Endothelial cell of umbilical vein (primary cell): Measurements from ENCODE around the gene GAK. TPM values are rescaled to one million over a fixed set of nuclear protein-coding genes. Genes with fewer than 3 reads are reported as not detected.

Experiments used
- BruUV-seq: library from RNA; stranded (reverse); fragments of 400-500 nt; replicated peaks from 2 replicates; lab custom pipeline; 2021; lab: Mats Ljungman, UMichigan
- CTCF ChIA-PET: fragments of 300-600, 350-600 bp; sonication (Branson Sonifier 250); formaldehyde crosslinking; loops from one replicate; lab custom pipeline; 2021; ENCODE audit warnings: antibody characterized with exemption, inconsistent platforms; lab: Charles Lee
- POLR2A ChIA-PET: fragments of 300-600, 350-600 bp; sonication (Branson Sonifier 250); formaldehyde crosslinking; loops from one replicate; lab custom pipeline; 2021; ENCODE audit warnings: antibody characterized with exemption, inconsistent platforms; lab: Charles Lee
- DNase-seq: peaks from one replicate; pipeline ENCODE4 v3.0.0-alpha.2; 2011; ENCODE audit warnings: low read depth, low spot score
- FAIRE-seq: peaks from 2 replicates; lab custom pipeline; 2011; peaks lifted over from hg19 to GRCh38; lab: Jason Lieb, UNC
- H2AFZ ChIP-seq: 2 replicates; pipeline ENCODE4 v1.6.0; 2012; ENCODE audit warnings: low read depth, low read length, control low read depth, inconsistent platforms
- H3K27ac ChIP-seq: 2 replicates; pipeline ENCODE4 v1.5.1; 2011; ENCODE audit warnings: low read depth, mild to moderate bottlenecking, control low read depth, low read length, moderate library complexity; ENCODE audit not compliant: insufficient read depth
- H3K27me3 ChIP-seq, 2 experiments: 2 replicates each; pipeline versions ENCODE4 v1.6.0 to v1.6.1; 2011; ENCODE audit warnings: low read length in 2 of 2, mixed read lengths in 1 of 2; ENCODE audit not compliant: control insufficient read depth in 2 of 2, insufficient read depth in 2 of 2
- H3K36me3 ChIP-seq, 2 experiments: 2 replicates in 1 of 2; 3 replicates in 1 of 2; pipeline ENCODE4 v1.5.1; 2011; ENCODE audit warnings: low read length in 2 of 2, mild to moderate bottlenecking in 1 of 2, moderate library complexity in 1 of 2; ENCODE audit not compliant: control insufficient read depth in 2 of 2, insufficient read depth in 2 of 2; ENCODE audit errors: extremely low read depth in 1 of 2
- H3K4me1 ChIP-seq: 3 replicates; pipeline ENCODE4 v1.5.1; 2011; ENCODE audit warnings: mild to moderate bottlenecking, low read length; ENCODE audit not compliant: control insufficient read depth, insufficient read depth; ENCODE audit errors: extremely low read depth
- H3K4me2 ChIP-seq: 2 replicates; pipeline ENCODE4 v1.6.1; 2011; ENCODE audit warnings: low read length, control low read depth, mixed read lengths; ENCODE audit not compliant: insufficient read depth
- H3K4me3 ChIP-seq, 3 experiments: fragments of 200-600 bp in 1 of 3; sonication (generic), shearing (Covaris generic) in 1 of 3; replicated peaks in 1 of 3; 2 replicates each; pipeline ENCODE4 v1.5.1; 2011 to 2016; ENCODE audit warnings: control low read depth in 3 of 3, low read length in 3 of 3, mild to moderate bottlenecking in 2 of 3, inconsistent platforms in 1 of 3, low read depth in 1 of 3, moderate library complexity in 1 of 3; ENCODE audit not compliant: insufficient read depth in 1 of 3
- H3K79me2 ChIP-seq: 2 replicates; pipeline ENCODE4 v1.6.0; 2012; ENCODE audit warnings: low read length, inconsistent platforms; ENCODE audit not compliant: control insufficient read depth, insufficient read depth
- H3K9ac ChIP-seq: replicated peaks from 2 replicates; pipeline ENCODE3; 2011; ENCODE audit warnings: low read length, control low read depth; ENCODE audit not compliant: insufficient read depth; ENCODE audit errors: extremely low read depth
- H3K9me1 ChIP-seq: replicated peaks from 3 replicates; pipeline ENCODE4 v1.6.0; 2011; ENCODE audit warnings: mild to moderate bottlenecking, low read length; ENCODE audit not compliant: control insufficient read depth, insufficient read depth; ENCODE audit errors: extremely low read depth
- H3K9me3 ChIP-seq: replicated peaks from 2 replicates; pipeline ENCODE4 v1.5.1; 2012; ENCODE audit warnings: low read length, inconsistent platforms; ENCODE audit not compliant: control insufficient read depth, insufficient read depth
- H4K20me1 ChIP-seq: replicated peaks from 2 replicates; pipeline ENCODE3; 2011; ENCODE audit warnings: mild to moderate bottlenecking, low read length; ENCODE audit not compliant: control insufficient read depth, insufficient read depth; ENCODE audit errors: extremely low read depth
- CTCF ChIP-seq, 2 donors: IDR thresholded peaks; 1 replicate in 1 of 2; 2 replicates in 1 of 2; pipeline ENCODE4 v1.5.1; 2011; ENCODE audit warnings: low read length in 2 of 2, mild to moderate bottlenecking in 2 of 2, moderate library complexity in 2 of 2, control low read depth in 1 of 2, inconsistent platforms in 1 of 2, low read depth in 1 of 2; ENCODE audit not compliant: insufficient read depth in 1 of 2; ENCODE audit errors: extremely low read depth in 1 of 2
- EZH2 ChIP-seq: IDR thresholded peaks from 2 replicates; pipeline ENCODE4 v1.6.1; 2012; ENCODE audit warnings: borderline replicate concordance, low read depth, mild to moderate bottlenecking, moderate library complexity, low read length, inconsistent platforms; ENCODE audit not compliant: severe bottlenecking
- FOS ChIP-seq: IDR thresholded peaks from 2 replicates; pipeline ENCODE4 v1.6.1; 2011; ENCODE audit warnings: mild to moderate bottlenecking, low read length, moderate library complexity, borderline replicate concordance; ENCODE audit not compliant: insufficient read depth
- GATA2 ChIP-seq: IDR thresholded peaks from 2 replicates; pipeline ENCODE4 v1.7.0; 2011; ENCODE audit warnings: low read depth, mild to moderate bottlenecking, moderate library complexity, mixed read lengths, low read length; ENCODE audit not compliant: insufficient read length, insufficient read depth
- JUN ChIP-seq: IDR thresholded peaks from 2 replicates; pipeline ENCODE4 v1.6.1; 2011; ENCODE audit warnings: borderline replicate concordance, low read depth; ENCODE audit not compliant: insufficient read length, insufficient read depth
- MYC ChIP-seq: IDR thresholded peaks from one replicate; pipeline ENCODE4 v1.6.1; 2011; ENCODE audit warnings: mild to moderate bottlenecking, low read depth, low read length
- POLR2A ChIP-seq: IDR thresholded peaks from 2 replicates; pipeline ENCODE4 v1.6.1; 2012; ENCODE audit warnings: low read depth, mild to moderate bottlenecking, control low read depth, low read length
- POLR2AphosphoS5 ChIP-seq: IDR thresholded peaks from 2 replicates; pipeline ENCODE4 v1.6.1; 2012; ENCODE audit warnings: low read depth, mild to moderate bottlenecking, control low read depth, low read length, moderate library complexity; ENCODE audit not compliant: insufficient read depth
- dilution Hi-C: fragments of 300-500 bp; cut with MboI; formaldehyde crosslinking; loops from one replicate; pipeline ENCODE4 v1.15.0; 2019; ENCODE audit warnings: low sequenced_read_pairs; ENCODE audit not compliant: extremely low pct_ligation_motif_present
- intact Hi-C: fragments of 100-400 bp; cut with micrococcal nuclease; formaldehyde crosslinking; loops from one replicate; pipeline ENCODE4 v1.10.0; 2022
- polyA plus RNA-seq, 4 experiments: library from polyadenylated mRNA; depleted of rRNA in 3 of 4; stranded (reverse) in 3 of 4; unstranded in 1 of 4; fragments of >200 nt; gene quantifications; 2 replicates each; pipeline versions ENCODE4 v1.2.1 to v1.2.3, GENCODE V29; 2011 to 2012; ENCODE audit warnings: missing spikeins in 1 of 4
- total RNA-seq: library from RNA; stranded (reverse); gene quantifications from 2 replicates; pipeline ENCODE4 v1.2.3, GENCODE V29; 2021
- TF ChIP-seq, protein P1 (sequence below): IDR thresholded peaks from 2 replicates; pipeline ENCODE4 v1.6.1; 2011; ENCODE audit not compliant: insufficient read depth, insufficient read length

The GAK gene
- total and polyA plus RNA-seq, 2 donors (not counting 3 experiments of a cell fraction or from before 2014, with no cell fraction given), result 49.6 to 109 TPM

DNA sequence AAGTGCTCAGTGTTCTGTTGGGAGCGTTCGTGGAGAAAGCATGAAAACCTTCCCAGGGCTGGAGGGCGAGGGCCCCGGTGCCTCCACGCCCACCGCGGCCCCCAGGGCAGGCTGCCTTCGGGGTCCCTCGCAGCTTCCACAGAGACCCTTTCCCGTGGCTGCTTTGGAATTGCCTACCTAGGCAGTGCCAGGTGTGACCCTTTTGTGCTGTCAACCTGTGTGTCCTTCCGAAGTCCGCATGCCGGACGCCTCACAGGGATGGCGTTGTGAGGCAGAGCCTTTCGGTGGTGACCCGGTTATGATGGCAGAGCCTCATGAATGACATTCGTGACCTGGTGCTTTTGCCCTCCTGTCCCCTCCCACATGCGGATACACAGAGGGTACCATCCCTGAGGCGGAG, 17.5 kb upstream of the GAK start:
- no peak overlapping the region for H3K9ac ChIP-seq
- DNase-seq (no peak), FAIRE-seq (no peak)
- intact Hi-C loops, result no loop called here
- no peaks in the 10 kb centered on the region for H3K9me1 ChIP-seq
- POLR2A ChIA-PET, result no interaction called here
- CTCF ChIA-PET, result no interaction called here
- H3K79me2 ChIP-seq, result no peaks in the 10 kb centered on the region
- no peaks in the 10 kb centered on the region for H3K9me3 ChIP-seq
- dilution Hi-C loops, result no loop called here
- no peaks in the 10 kb centered on the region for H3K36me3 ChIP-seq
- no peak overlapping the region for H2AFZ ChIP-seq
- H3K4me2 ChIP-seq, result no peak overlapping the region
- TF ChIP-seq MYC (no peak), JUN (no peak), POLR2AphosphoS5 (no peak), POLR2A (no peak), EZH2 (no peak), CTCF (IDR thresholded peaks at IDR 0.05; ENCODE audit: extremely low read depth in 1 of 2, insufficient read depth in 1 of 2, low read depth in 1 of 2, low read length in 2 of 2) (no peak), FOS (no peak), GATA2 (no peak)
- TF ChIP-seq, protein P1, sequence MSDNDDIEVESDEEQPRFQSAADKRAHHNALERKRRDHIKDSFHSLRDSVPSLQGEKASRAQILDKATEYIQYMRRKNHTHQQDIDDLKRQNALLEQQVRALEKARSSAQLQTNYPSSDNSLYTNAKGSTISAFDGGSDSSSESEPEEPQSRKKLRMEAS, result no peak
- no peaks in the 10 kb centered on the region for H3K27me3 ChIP-seq
- H3K27ac ChIP-seq, result no peak overlapping the region
- H3K4me3 ChIP-seq, result no peak overlapping the region
- no TSS peak for BruUV-seq
- no peaks in the 10 kb centered on the region for H4K20me1 ChIP-seq
- H3K4me1 ChIP-seq, result no peaks in the 10 kb centered on the region
